ES-I3 (cell line): ENCODE results near the gene TFEC.
"Not testable (repeated sequence)": the region's sequence is repeated elsewhere in the genome, so short reads cannot be mapped to it uniquely, and the experiment has no call there.

Experiments used
- H3K36me3 ChIP-seq: 2 replicates; pipeline ENCODE4 v1.6.1; 2013; ENCODE audit warnings: mild to moderate bottlenecking, low read length, control low read depth, moderate library complexity; ENCODE audit not compliant: insufficient read depth
- H3K4me1 ChIP-seq: 2 replicates; pipeline ENCODE4 v1.6.1; 2013; ENCODE audit warnings: mild to moderate bottlenecking, control low read depth, low read length; ENCODE audit not compliant: insufficient read depth
- H3K9ac ChIP-seq: 2 replicates; pipeline ENCODE4 v1.6.1; 2013; ENCODE audit warnings: low read depth, mild to moderate bottlenecking, low read length, moderate library complexity
- H3K9me3 ChIP-seq: 2 replicates; pipeline ENCODE4 v1.6.1; 2013; ENCODE audit warnings: mild to moderate bottlenecking, low read length, moderate library complexity; ENCODE audit not compliant: control insufficient read depth, insufficient read depth

Gene TFEC

DNA sequence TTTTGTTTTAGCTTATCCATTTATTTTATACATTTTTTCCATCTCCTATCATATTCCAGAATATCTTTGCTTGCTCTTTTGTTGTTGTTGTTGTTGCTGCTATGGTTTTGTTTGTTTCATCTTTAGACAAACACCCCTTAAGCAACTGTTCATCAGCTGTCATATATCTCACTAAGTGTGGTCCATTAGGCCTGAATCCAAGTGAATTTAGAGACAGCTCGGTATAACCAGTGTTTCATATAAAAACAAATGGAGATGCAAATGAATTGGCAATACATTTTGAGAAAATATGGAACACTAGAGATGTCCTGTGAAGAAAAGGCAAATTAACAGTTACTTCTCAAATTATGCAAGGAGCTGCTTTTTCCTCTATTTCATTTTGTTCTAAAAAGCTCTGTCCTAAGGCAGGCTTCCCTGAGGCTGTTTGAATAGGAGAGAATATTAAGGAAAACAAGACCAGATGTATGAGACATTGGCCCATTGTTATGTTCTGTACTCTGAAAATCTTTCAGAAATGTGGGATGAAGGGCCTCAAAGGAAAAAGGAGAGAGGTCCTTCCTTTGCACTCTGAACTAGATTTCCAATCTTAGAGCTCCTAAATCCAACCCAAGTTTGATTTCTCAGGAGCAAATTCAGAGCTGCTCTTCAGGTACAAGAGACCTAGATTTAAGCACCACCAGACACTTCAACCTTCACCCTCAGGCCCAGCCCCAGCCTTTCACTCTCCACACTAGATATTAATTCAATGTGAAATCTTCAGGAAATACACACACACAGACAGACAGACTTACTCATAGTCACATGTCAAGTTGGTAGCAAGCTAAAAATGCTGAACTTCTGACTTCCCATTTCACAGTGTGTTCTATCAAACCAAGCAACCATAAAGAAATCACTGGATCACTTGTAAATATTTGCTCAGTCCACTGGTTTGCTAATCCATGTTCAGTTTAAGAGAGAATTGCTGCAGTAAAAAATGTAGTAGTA is 5.4 kb downstream of the TFEC start:
- H3K4me1 ChIP-seq = no peaks in the 10 kb centered on the region
- no peaks in the 10 kb centered on the region for H3K36me3 ChIP-seq
- no peak overlapping the region for H3K9ac ChIP-seq
- no peaks in the 10 kb centered on the region for H3K9me3 ChIP-seq

DNA sequence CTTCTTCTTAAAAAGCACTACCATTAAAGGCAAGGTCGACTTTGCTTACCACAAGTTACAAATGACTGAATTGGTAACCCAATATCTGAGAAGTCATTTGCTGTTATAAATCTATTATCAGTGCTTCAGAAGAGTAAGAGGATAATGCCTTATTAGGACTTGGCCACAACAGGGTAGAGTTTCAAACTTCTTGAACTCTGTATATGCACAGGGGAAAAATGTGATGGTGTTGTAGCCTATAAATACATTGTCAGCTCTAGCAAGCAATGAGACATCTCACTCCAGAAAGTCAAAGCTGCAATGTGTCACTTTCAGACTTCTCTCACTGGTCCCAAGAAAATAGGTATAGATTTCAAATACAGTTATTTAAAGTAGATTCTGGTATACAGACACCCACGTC is 9.3 kb downstream of the TFEC start:
- H3K9me3 ChIP-seq = no peaks in the 10 kb centered on the region
- H3K36me3 ChIP-seq = no peaks in the 10 kb centered on the region
- no peak overlapping the region for H3K9ac ChIP-seq
- H3K4me1 ChIP-seq = no peaks in the 10 kb centered on the region

DNA sequence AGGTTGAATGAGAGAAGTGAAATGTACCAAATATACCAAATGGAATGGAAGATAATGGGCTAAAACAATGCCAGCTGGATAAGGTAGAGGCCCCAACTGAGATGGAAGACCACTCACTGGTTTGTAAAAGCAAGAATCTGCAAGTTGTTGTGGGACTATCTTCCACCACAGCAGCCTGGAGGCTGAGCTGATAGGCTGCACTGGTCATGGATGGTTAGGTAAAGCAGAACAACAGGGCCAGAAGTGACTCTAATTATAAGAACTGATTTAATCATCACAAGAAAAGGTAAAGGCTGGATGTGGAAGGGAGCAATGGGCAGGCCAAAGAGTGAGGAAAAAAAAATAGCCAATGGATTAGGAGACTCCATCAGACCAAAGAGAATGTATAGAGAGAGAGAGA is 11.8 kb downstream of the TFEC start:
- H3K4me1 ChIP-seq = no peaks in the 10 kb centered on the region
- H3K36me3 ChIP-seq = no peaks in the 10 kb centered on the region
- H3K9me3 ChIP-seq = no peaks in the 10 kb centered on the region
- H3K9ac ChIP-seq = no peak overlapping the region

DNA sequence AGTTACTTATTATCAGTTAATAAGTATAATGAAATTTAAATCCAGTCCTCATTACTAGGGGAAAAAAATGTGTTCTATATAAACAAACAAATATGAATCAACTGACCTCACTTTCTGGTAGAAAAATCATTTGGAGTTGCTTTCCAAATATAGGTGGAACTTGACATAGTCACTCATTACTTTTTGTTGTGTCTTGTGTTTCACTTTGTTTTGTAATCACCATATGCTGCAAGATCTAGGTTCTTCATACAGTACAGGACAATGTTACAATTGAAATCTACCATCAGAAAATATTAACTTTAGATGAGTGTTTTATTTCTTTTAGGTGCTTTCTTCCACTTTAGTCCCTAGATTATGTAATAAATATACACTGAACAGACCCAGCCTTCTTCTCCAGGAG is 16.9 kb downstream of the TFEC start:
- Histone ChIP-seq H3K9me3 (no peaks in the 10 kb centered on the region), H3K9ac (no peak overlapping the region), H3K36me3 (no peaks in the 10 kb centered on the region), H3K4me1 (no peaks in the 10 kb centered on the region)

DNA sequence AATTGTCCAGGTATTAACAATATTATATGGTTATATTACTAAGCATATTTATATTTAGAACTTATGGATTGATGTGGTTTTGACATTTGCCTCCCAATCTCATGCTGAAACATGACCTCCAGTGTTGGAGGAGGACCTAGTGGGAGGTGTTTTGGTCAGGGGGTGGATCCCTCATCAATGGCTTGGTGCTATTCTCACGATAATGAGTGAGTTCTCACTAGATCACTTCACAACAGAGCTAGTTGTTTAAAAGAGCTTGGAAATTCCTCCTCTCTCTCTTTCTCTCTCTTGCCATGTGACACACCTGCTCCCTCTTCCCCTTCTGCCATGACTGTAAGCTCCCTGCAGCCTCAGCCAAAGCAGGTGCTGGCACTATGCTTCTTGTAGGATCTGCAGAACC is 19.0 kb downstream of the TFEC start:
- H3K9ac ChIP-seq = no peak overlapping the region
- H3K4me1 ChIP-seq = no peaks in the 10 kb centered on the region
- H3K9me3 ChIP-seq = no peaks in the 10 kb centered on the region
- no peaks in the 10 kb centered on the region for H3K36me3 ChIP-seq

DNA sequence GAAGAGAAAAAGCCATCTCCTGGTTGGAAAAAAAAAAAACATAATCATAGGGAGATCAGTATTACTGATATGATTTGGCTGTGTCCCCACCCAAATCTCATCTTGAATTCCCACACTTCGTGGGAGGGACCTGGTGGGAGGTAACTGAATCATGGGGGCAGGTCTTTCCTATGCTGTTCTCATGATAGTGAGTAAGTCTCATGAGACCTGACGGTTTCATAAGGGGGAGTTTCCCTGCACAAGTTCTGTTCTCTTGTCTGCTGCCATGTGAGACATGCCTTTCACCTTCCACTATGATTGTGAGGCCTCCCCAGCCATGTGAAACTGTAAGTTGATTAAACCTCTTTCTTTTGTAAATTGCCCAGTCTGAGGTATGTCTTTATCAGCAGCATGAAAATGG is 25.8 kb downstream of the TFEC start:
- not testable (repeated sequence) for H3K9me3 ChIP-seq, H3K36me3 ChIP-seq, H3K9ac ChIP-seq, H3K4me1 ChIP-seq

DNA sequence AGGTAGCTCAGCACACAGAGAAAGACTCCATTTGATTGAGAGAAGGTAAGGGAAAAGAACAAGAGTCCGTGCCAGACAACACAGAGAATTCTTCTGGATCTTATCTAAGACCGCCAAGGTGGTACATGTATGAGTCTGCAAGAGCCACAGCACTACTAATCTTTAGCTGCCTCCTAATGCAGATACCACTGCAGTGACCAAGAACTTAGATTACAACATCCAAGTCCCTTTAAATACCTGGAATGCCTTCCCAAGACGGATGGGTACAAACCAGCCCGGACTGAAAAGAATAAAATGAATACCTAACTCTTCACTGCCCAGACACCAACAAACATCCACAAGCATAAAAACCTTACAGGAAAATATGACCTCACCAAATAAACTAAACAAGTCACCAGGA is 33.3 kb downstream of the TFEC start:
- Histone ChIP-seq H3K4me1 (no peaks in the 10 kb centered on the region), H3K9ac (no peak overlapping the region), H3K9me3 (no peaks in the 10 kb centered on the region), H3K36me3 (no peaks in the 10 kb centered on the region)

DNA sequence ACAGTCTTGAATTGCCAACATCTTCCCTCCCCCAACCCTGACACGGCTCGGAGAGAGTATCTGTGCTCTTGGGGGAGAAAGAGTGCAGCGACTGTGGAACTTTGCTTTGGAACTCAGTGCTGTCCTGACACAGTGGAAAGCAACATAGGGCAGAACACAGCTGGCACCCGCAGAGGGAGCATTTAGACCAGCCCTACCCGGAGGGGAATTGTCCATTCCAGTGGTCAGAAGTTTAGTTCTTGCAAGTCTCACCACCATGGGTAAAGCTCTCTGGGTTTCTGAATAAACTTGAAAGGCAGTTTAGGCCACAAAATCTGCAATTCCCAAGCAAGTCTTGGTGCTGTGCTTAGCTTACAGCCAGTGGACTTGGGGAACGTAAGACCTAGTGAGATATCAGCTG is 34.9 kb downstream of the TFEC start:
- H3K36me3 ChIP-seq = no peaks in the 10 kb centered on the region
- H3K4me1 ChIP-seq = no peaks in the 10 kb centered on the region
- H3K9me3 ChIP-seq = no peaks in the 10 kb centered on the region
- no peak overlapping the region for H3K9ac ChIP-seq

DNA sequence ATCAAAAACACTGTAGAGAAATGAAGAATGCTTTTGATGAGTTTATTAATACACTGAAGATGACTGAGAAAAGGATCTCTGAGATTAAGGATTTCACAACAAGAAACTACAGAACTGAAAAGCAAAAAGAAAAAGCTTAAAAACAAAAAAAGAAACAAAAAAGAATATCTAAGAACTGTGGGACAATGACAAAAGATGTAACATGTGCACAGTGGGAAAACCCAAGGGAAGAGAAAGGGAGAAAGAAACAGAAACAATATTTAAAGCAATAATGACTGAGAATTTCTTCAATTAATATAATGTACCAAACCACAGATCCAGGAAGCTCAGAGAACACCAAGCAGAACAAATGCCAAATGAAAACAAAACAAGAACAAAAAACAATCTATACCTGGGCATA is 42.2 kb downstream of the TFEC start:
- Histone ChIP-seq H3K4me1 (no peaks in the 10 kb centered on the region), H3K9me3 (no peaks in the 10 kb centered on the region), H3K36me3 (no peaks in the 10 kb centered on the region), H3K9ac (no peak overlapping the region)

DNA sequence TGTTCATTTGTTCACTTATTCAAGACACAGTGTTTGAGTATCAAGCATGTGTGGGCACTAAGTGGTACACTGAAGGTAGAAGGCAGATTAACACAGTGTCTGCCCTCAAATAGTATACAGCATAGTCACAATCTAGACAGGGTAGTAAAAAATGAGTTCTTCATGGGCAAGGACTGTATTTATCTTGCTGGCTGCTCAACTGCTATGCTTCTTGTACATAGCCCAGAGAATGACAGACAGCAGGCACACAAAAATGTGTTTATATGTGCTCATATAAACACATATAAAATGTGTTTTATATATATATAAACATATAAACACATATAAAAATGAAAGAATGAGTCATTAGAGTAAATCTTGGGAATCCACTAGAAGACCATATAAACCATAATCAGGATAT is 43.1 kb downstream of the TFEC start:
- H3K9me3 ChIP-seq = no peaks in the 10 kb centered on the region
- H3K36me3 ChIP-seq = no peaks in the 10 kb centered on the region
- no peaks in the 10 kb centered on the region for H3K4me1 ChIP-seq

DNA sequence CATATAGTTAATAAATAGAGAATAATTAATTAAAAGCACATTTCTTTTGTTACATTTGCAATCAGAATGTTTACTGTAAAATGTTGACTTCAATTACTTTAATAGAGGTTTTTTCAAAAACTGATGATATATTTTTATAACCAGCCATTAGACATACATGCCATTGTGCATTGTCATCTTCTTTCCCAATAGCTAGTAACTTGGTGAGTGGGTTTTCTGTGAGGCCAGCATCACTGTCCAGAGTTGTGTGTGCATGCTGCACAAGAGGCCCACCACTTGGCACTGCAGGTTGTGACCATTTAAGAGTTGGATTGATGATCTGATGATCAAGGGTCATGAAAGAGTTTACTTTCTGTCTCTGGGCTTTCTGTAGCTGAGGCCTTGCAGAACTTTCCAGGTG is 46.5 kb downstream of the TFEC start:
- Histone ChIP-seq H3K36me3 (no peaks in the 10 kb centered on the region), H3K9ac (no peak overlapping the region), H3K4me1 (no peaks in the 10 kb centered on the region), H3K9me3 (no peaks in the 10 kb centered on the region)

More for the DNA sequence above, 43.1 kb downstream of the TFEC start:
- no peak overlapping the region for H3K9ac ChIP-seq

DNA sequence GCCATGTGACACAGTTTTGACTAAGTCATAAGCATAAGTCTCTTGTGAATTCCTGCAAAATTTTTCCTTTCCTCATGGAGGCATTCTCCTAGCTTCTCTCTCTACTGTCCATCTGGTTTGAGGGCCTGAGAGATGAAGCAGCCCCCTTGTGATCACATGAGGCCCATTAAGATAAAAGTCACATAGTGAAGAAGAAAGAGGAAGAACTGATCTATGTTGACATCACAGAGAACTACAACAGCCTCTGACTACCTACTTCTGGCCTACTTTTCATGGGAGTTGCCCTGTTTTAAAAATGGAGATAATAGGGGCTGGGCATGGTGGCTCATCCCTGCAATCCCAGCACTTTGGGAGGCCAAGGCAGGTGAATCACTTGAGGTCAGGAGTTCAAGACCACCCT is 50.4 kb downstream of the TFEC start:
- no peaks in the 10 kb centered on the region for H3K4me1 ChIP-seq
- no peaks in the 10 kb centered on the region for H3K36me3 ChIP-seq
- H3K9me3 ChIP-seq = no peaks in the 10 kb centered on the region
- H3K9ac ChIP-seq = no peak overlapping the region

DNA sequence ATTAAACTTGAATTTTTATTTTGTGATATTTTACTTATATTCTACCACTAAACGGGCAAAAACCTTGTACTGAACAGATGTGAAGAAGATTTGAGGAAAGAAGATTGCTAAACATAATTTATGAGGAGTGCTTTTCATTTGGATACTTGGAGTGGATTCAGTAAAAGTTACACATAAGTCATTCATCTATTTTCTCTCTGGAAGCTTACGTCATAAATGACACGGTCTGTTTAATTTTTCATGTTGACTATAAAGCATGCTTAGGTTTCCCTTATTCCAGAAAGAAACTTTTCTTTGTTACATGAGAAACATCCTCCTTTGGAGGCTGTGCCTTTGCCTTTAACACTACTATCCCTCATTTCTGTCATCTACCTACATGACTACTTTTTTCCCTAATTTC is 53.9 kb downstream of the TFEC start:
- Histone ChIP-seq H3K4me1 (no peaks in the 10 kb centered on the region), H3K9me3 (no peaks in the 10 kb centered on the region), H3K9ac (no peak overlapping the region), H3K36me3 (no peaks in the 10 kb centered on the region)

DNA sequence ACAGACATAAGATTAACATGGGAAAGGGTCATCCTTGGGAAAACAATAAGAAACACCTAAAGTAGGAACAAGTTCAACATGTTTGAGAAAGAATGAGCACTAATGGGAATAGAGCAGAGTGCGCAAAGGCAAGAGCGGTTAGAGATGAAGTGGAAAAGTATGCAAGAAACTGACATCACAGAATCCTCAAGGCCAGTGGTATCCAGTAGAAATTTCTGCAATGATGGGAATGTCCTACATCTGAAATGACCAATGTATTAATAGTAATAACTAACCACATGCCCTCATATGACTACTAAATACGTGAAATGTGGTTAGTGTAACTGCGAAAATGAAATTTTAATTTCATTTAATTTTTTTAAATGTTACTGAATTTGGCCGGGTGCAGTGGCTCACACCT is 54.8 kb downstream of the TFEC start:
- Histone ChIP-seq H3K4me1 (no peaks in the 10 kb centered on the region), H3K36me3 (no peaks in the 10 kb centered on the region), H3K9me3 (no peaks in the 10 kb centered on the region), H3K9ac (no peak overlapping the region)

DNA sequence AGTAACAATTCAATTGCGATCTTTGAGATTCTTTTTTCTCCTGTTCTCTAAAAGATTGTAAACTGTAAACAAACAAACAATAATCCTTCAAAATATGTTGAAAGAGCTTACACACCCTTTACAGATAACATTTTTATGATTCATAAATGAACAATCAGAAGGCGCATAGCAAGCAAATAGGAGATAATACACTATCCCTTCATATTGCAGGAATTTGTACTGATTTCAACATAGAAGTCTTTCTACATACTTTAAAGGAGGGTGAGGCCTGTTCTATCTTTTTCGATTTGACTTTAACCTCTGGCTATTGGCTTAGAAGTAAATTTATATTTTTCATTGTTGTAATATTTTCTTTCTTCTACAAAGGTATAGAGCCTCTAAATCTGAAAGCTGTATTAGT is 57.2 kb downstream of the TFEC start:
- no peak overlapping the region for H3K9ac ChIP-seq
- no peaks in the 10 kb centered on the region for H3K9me3 ChIP-seq
- H3K4me1 ChIP-seq = no peaks in the 10 kb centered on the region; the same call in 1 of the 2 replicates
- no peaks in the 10 kb centered on the region for H3K36me3 ChIP-seq
